Measurements from ENCODE around the gene TEX261. TPM values are rescaled to one million over a fixed set of nuclear protein-coding genes. Genes with fewer than 3 reads are reported as not detected.

TEX261 gene
- total RNA-seq, 1 donor from 2014 or later, result 29.0 TPM

- Histone ChIP-seq H3K36me3 (no peaks in the 10 kb centered on the region), H3K4me3 (peak overlapping the region; percentile 99), H3K4me1 (peaks cover 26% of the 10 kb centered on the region), H3K27me3 (no peaks in the 10 kb centered on the region), H3K27ac (peak overlapping the region; percentile 88), H3K9me3 (no peaks in the 10 kb centered on the region)
- intact Hi-C loops (cut with DNase I), result no loop called here
- TF ChIP-seq POLR2A (IDR thresholded peaks at IDR 0.05) (no peak), CTCF (IDR thresholded peaks at IDR 0.05) (peak in 1 of 3 experiments; percentile 12)
- DNase-seq (ENCODE audit: extremely low spot score in 2 of 2), result peak in 1 of 2 donors; percentile 85
Observed at GRCh38 chr2:70995426-70995729, 705 bp upstream of the TEX261 start.

GRCh38 chr2:70994009-70994698 is 519 bp downstream of the TEX261 start:
- Histone ChIP-seq H3K9me3 (no peaks in the 10 kb centered on the region), H3K27ac (peak overlapping the region; percentile 88), H3K36me3 (peaks cover 0 to 11% of the 10 kb centered on the region in 2 donors), H3K4me3 (peak overlapping the region; percentile 99), H3K4me1 (peaks cover 26% of the 10 kb centered on the region), H3K27me3 (no peaks in the 10 kb centered on the region)
- intact Hi-C loops (cut with DNase I), result no loop called here
- no peak for TF ChIP-seq CTCF (IDR thresholded peaks at IDR 0.05)
- peak in 1 of 2 donors; percentile 27 for TF ChIP-seq POLR2AphosphoS5 (IDR thresholded peaks at IDR 0.05; ENCODE audit: insufficient read depth in 1 of 2, low read depth in 1 of 2)
- DNase-seq (ENCODE audit: extremely low spot score in 2 of 2), result peak in 1 of 2 donors; percentile 80

GRCh38 chr2:70992945-70993853 is 1.5 kb downstream of the TEX261 start:
- Histone ChIP-seq H3K27ac (peak overlapping the region; percentile 88), H3K27me3 (no peaks in the 10 kb centered on the region), H3K4me1 (peaks cover 26% of the 10 kb centered on the region), H3K9me3 (no peaks in the 10 kb centered on the region), H3K36me3 (peaks cover 0 to 19% of the 10 kb centered on the region in 2 donors), H3K4me3 (peak overlapping the region; percentile 99)
- peak; percentile 71 to 94 for DNase-seq (ENCODE audit: extremely low spot score in 2 of 2)
- intact Hi-C loops (cut with DNase I), result no loop called here
- TF ChIP-seq CTCF (IDR thresholded peaks at IDR 0.05) (no peak), POLR2A (IDR thresholded peaks at IDR 0.05) (no peak), POLR2AphosphoS5 (IDR thresholded peaks at IDR 0.05; ENCODE audit: insufficient read depth in 1 of 2, low read depth in 1 of 2) (no peak)

- intact Hi-C loops (cut with DNase I), result no loop called here
- TF ChIP-seq POLR2AphosphoS5 (IDR thresholded peaks at IDR 0.05; ENCODE audit: insufficient read depth in 1 of 2, low read depth in 1 of 2), result no peak
- no peak for TF ChIP-seq CTCF (IDR thresholded peaks at IDR 0.05)
- no peak for TF ChIP-seq POLR2A (IDR thresholded peaks at IDR 0.05)
- Histone ChIP-seq H3K27ac (no peak overlapping the region), H3K36me3 (peaks cover 0 to 21% of the 10 kb centered on the region in 2 donors), H3K27me3 (no peaks in the 10 kb centered on the region), H3K4me1 (peaks cover 26% of the 10 kb centered on the region), H3K4me3 (no peak overlapping the region), H3K9me3 (no peaks in the 10 kb centered on the region)
- DNase-seq (ENCODE audit: extremely low spot score in 2 of 2), result peak; percentile 55 to 76
Observed at GRCh38 chr2:70991742-70992141, 2.9 kb downstream of the TEX261 start.

- peaks cover 0 to 21% of the 10 kb centered on the region in 2 donors for H3K36me3 ChIP-seq
- intact Hi-C loops (cut with DNase I), result no loop called here
Observed at GRCh38 chr2:70991142-70991541, 3.5 kb downstream of the TEX261 start.

More at GRCh38 chr2:70991142-70991541, 3.5 kb downstream of the TEX261 start:
- H3K27me3 ChIP-seq, result no peaks in the 10 kb centered on the region
- TF ChIP-seq CTCF (IDR thresholded peaks at IDR 0.05), result no peak
- no peak overlapping the region for H3K4me3 ChIP-seq
- H3K4me1 ChIP-seq, result peaks cover 26% of the 10 kb centered on the region
- no peak overlapping the region for H3K27ac ChIP-seq
- peak in 1 of 2 donors; percentile 52 for DNase-seq (ENCODE audit: extremely low spot score in 2 of 2)
- H3K9me3 ChIP-seq, result no peaks in the 10 kb centered on the region
